IMR-90 (cell line): Measurements from ENCODE around the gene RAD51AP2. TPM values are rescaled to one million over a fixed set of nuclear protein-coding genes. Genes with fewer than 3 reads are reported as not detected.

Experiments
- ATAC-seq: fragments of 200-7000 bp; cut with Tn5 transposase; 2 replicates; pipeline ENCODE4 v1.9.1; 2020; ENCODE audit warnings: low read depth, mild to moderate bottlenecking, moderate library complexity
- BruUV-seq: library from RNA; stranded (reverse); fragments of 400-500 nt; replicated peaks from 2 replicates; lab custom pipeline; 2021; lab: Mats Ljungman, UMichigan
- CTCF ChIA-PET: fragments of 300-600 bp; formaldehyde crosslinking; extraction: SDS; loops from one replicate; lab custom pipeline; 2021; ENCODE audit warnings: antibody characterized with exemption; lab: Yijun Ruan, JAX
- POLR2A ChIA-PET: fragments of 300-600 bp; sonication (Branson Sonifier 250); formaldehyde crosslinking; loops from one replicate; lab custom pipeline; 2022; ENCODE audit warnings: antibody characterized with exemption; ENCODE audit not compliant: unreplicated experiment; lab: Charles Lee
- DNase-seq: peaks from one replicate; pipeline ENCODE4 v3.0.0; 2013
- H2AFZ ChIP-seq: replicated peaks from 2 replicates; pipeline ENCODE3; 2013; ENCODE audit warnings: low read length, mild to moderate bottlenecking; ENCODE audit not compliant: poor library complexity
- H2AK5ac ChIP-seq: 2 replicates; pipeline ENCODE4 v1.6.1; 2013; ENCODE audit warnings: low read depth, low read length, inconsistent platforms
- H2AK9ac ChIP-seq: replicated peaks from 2 replicates; pipeline ENCODE3; 2013; ENCODE audit warnings: mild to moderate bottlenecking, low read depth, low read length, moderate library complexity; ENCODE audit not compliant: poor library complexity
- H2BK120ac ChIP-seq: 2 replicates; pipeline ENCODE4 v1.6.1; 2013; ENCODE audit warnings: low read depth, low read length, inconsistent platforms
- H2BK15ac ChIP-seq: 3 replicates; pipeline ENCODE4 v1.6.1; 2013; ENCODE audit warnings: low read depth, low read length, inconsistent platforms
- H2BK20ac ChIP-seq: 2 replicates; pipeline ENCODE4 v1.6.1; 2013; ENCODE audit warnings: low read depth, mild to moderate bottlenecking, inconsistent platforms, low read length, moderate library complexity
- H2BK5ac ChIP-seq: 2 replicates; pipeline ENCODE4 v1.6.1; 2013; ENCODE audit warnings: mild to moderate bottlenecking, low read depth, low read length, inconsistent platforms; ENCODE audit not compliant: poor library complexity, severe bottlenecking
- H3K14ac ChIP-seq: replicated peaks from 2 replicates; pipeline ENCODE4 v1.6.1; 2013; ENCODE audit warnings: low read depth, low read length, inconsistent platforms
- H3K18ac ChIP-seq: 2 replicates; pipeline ENCODE4 v1.6.1; 2013; ENCODE audit warnings: low read depth, low read length, control low read depth
- H3K23ac ChIP-seq: 2 replicates; pipeline ENCODE4 v1.6.1; 2013; ENCODE audit warnings: low read depth, low read length, inconsistent platforms
- H3K27ac ChIP-seq: 2 replicates; pipeline ENCODE4 v1.5.1; 2013; ENCODE audit warnings: mild to moderate bottlenecking, control low read depth, low read length; ENCODE audit not compliant: insufficient read depth
- H3K27me3 ChIP-seq: 2 replicates; pipeline ENCODE4 v1.6.1; 2013; ENCODE audit warnings: low read length; ENCODE audit not compliant: control insufficient read depth, insufficient read depth
- H3K36me3 ChIP-seq: 2 replicates; pipeline ENCODE4 v1.6.1; 2013; ENCODE audit warnings: low read length, mixed read lengths; ENCODE audit not compliant: control insufficient read depth, insufficient read depth
- H3K4ac ChIP-seq: 2 replicates; pipeline ENCODE4 v1.6.1; 2013; ENCODE audit warnings: low read depth, low read length, inconsistent platforms
- H3K4me1 ChIP-seq: 2 replicates; pipeline ENCODE4 v1.6.1; 2013; ENCODE audit warnings: low read length, mixed read lengths; ENCODE audit not compliant: control insufficient read depth, insufficient read depth
- H3K4me2 ChIP-seq: 2 replicates; pipeline ENCODE4 v1.6.1; 2013; ENCODE audit warnings: low read depth, mild to moderate bottlenecking, control low read depth, low read length, moderate library complexity
- H3K4me3 ChIP-seq: 2 replicates; pipeline ENCODE4 v1.5.1; 2013; ENCODE audit warnings: low read depth, mild to moderate bottlenecking, control low read depth, low read length, moderate library complexity; ENCODE audit not compliant: insufficient read depth
- H3K56ac ChIP-seq: 2 replicates; pipeline ENCODE4 v1.6.1; 2013; ENCODE audit warnings: low read length, inconsistent platforms; ENCODE audit not compliant: insufficient read depth; ENCODE audit errors: extremely low read depth
- H3K79me1 ChIP-seq, 2 experiments: 2 replicates each; pipeline ENCODE4 v1.6.1; 2013; ENCODE audit warnings: low read length in 2 of 2, inconsistent platforms in 1 of 2, low read depth in 1 of 2
- H3K9ac ChIP-seq: 2 replicates; pipeline ENCODE4 v1.6.1; 2013; ENCODE audit warnings: low read depth, low read length, control low read depth
- H3K9me1 ChIP-seq: 2 replicates; pipeline ENCODE4 v1.6.1; 2013; ENCODE audit warnings: low read length, inconsistent platforms; ENCODE audit not compliant: insufficient read depth
- H3K9me3 ChIP-seq: 2 replicates; pipeline ENCODE4 v1.6.1; 2013; ENCODE audit warnings: low read length; ENCODE audit not compliant: control insufficient read depth, insufficient read depth
- H4K20me1 ChIP-seq: 2 replicates; pipeline ENCODE4 v1.6.1; 2013; ENCODE audit warnings: low read length, inconsistent platforms; ENCODE audit not compliant: insufficient read depth
- H4K5ac ChIP-seq: 2 replicates; pipeline ENCODE4 v1.6.1; 2013; ENCODE audit warnings: mild to moderate bottlenecking, low read depth, low read length, control low read depth
- H4K8ac ChIP-seq, 2 experiments: 2 replicates each; pipeline ENCODE4 v1.6.1; 2013; ENCODE audit warnings: low read depth in 2 of 2, low read length in 2 of 2, control low read depth in 1 of 2, inconsistent platforms in 1 of 2
- H4K91ac ChIP-seq: 2 replicates; pipeline ENCODE4 v1.6.1; 2013; ENCODE audit warnings: low read depth, low read length, inconsistent platforms; ENCODE audit not compliant: insufficient read depth
- BHLHE40 ChIP-seq: fragments of 150-350 bp; IDR thresholded peaks from 2 replicates; pipeline ENCODE4 v1.6.1; 2016; ENCODE audit warnings: mild to moderate bottlenecking, low read depth, low read length
- ELK1 ChIP-seq: fragments of 150-350 bp; IDR thresholded peaks from 2 replicates; pipeline ENCODE4 v1.6.1; 2016; ENCODE audit warnings: low read depth, mild to moderate bottlenecking, low read length, moderate library complexity, borderline replicate concordance
- FOS ChIP-seq: fragments of 150-350 bp; IDR thresholded peaks from 2 replicates; pipeline ENCODE4 v1.6.1; 2016; ENCODE audit warnings: low read depth, low read length
- MAZ ChIP-seq: IDR thresholded peaks from 2 replicates; pipeline ENCODE4 v1.6.1; 2012; ENCODE audit warnings: low read depth, mild to moderate bottlenecking, low read length, improper control_type of control experiment, moderate library complexity, borderline replicate concordance
- MXI1 ChIP-seq: IDR thresholded peaks from 2 replicates; pipeline ENCODE4 v1.6.1; 2012; ENCODE audit warnings: low read depth, mild to moderate bottlenecking, low read length, moderate library complexity, borderline replicate concordance
- POLR2A ChIP-seq: IDR thresholded peaks from 2 replicates; pipeline ENCODE4 v1.6.1; 2012; ENCODE audit warnings: mild to moderate bottlenecking, low read depth, low read length
- USF2 ChIP-seq: fragments of 150-350 bp; IDR thresholded peaks from 2 replicates; pipeline ENCODE4 v1.6.1; 2017; ENCODE audit warnings: mild to moderate bottlenecking, antibody characterized with exemption, low read length, low read depth
- dilution Hi-C: fragments of 300-500 bp; cut with HindIII; formaldehyde crosslinking; loops from one replicate; pipeline ENCODE4 v1.14.3; 2018; ENCODE audit warnings: low sequenced_read_pairs; ENCODE audit not compliant: unreplicated experiment
- in situ Hi-C: fragments of 300-500 bp; cut with MboI; formaldehyde crosslinking; loops from 3 replicates; pipeline ENCODE4 v1.14.3; 2019; ENCODE audit warnings: low sequenced_read_pairs, inconsistent platforms, mixed read lengths
- intact Hi-C: fragments of 100-400 bp; cut with micrococcal nuclease; formaldehyde crosslinking; loops from 2 replicates; pipeline ENCODE4 v1.10.0; 2022
- polyA plus RNA-seq, 3 experiments: library from polyadenylated mRNA; depleted of rRNA; stranded (reverse); fragments of >200 nt; gene quantifications; 2 replicates each; pipeline ENCODE4 v1.2.3, GENCODE V29; 2012; ENCODE audit warnings: low replicate concordance in 1 of 3
- total RNA-seq: library from RNA; depleted of rRNA; stranded (reverse); fragments of >200 nt; gene quantifications from 2 replicates; pipeline ENCODE4 v1.2.3, GENCODE V29; 2012

Gene RAD51AP2
- total and polyA plus RNA-seq, 2 of the 4 experiments (the other 2 are of a cell fraction) = not detected

- H3K27ac ChIP-seq = no peak overlapping the region
- H2AK5ac ChIP-seq = no peak overlapping the region
- no peak for ATAC-seq
- in situ Hi-C loops (loop anchor here (10.0 kb wide), 1 partner anchor 203 kb away; no protein-coding TSS in a partner anchor), dilution Hi-C loops (no loop called here), intact Hi-C loops (loop anchor here (1.0 to 10.0 kb wide), 2 partner anchors 199 to 363 kb away; no protein-coding TSS in a partner anchor)
- no peak overlapping the region for H3K4ac ChIP-seq
- no peaks in the 10 kb centered on the region for H3K36me3 ChIP-seq
- H3K79me1 ChIP-seq = no peaks in the 10 kb centered on the region
- no TSS peak for BruUV-seq
- no peaks in the 10 kb centered on the region for H4K20me1 ChIP-seq
- DNase-seq = no peak
- peaks cover 2% of the 10 kb centered on the region; the same call in 1 of the 2 replicates for H3K9me3 ChIP-seq
- TF ChIP-seq FOS (no peak), USF2 (no peak), ELK1 (no peak), BHLHE40 (no peak), POLR2A (no peak), MAZ (no peak), MXI1 (no peak)
- no peak overlapping the region for H4K8ac ChIP-seq
- H4K5ac ChIP-seq = no peak overlapping the region
- no peak overlapping the region for H2AFZ ChIP-seq
- H2BK15ac ChIP-seq = no peak overlapping the region
- ChIA-PET POLR2A (no interaction called here), CTCF (interaction anchor here (0.6 kb wide), 1 partner anchor 256 kb away, joined by 3 read pairs; no protein-coding TSS in a partner anchor)
- no peak overlapping the region for H4K91ac ChIP-seq
- H3K18ac ChIP-seq = no peak overlapping the region
- H2BK120ac ChIP-seq = no peak overlapping the region
- H2AK9ac ChIP-seq = no peak overlapping the region
- H3K4me2 ChIP-seq = no peak overlapping the region
- no peak overlapping the region for H2BK20ac ChIP-seq
- no peak overlapping the region for H3K9ac ChIP-seq
- H3K27me3 ChIP-seq = no peaks in the 10 kb centered on the region
- H3K4me1 ChIP-seq = no peaks in the 10 kb centered on the region
- H3K14ac ChIP-seq = no peak overlapping the region
- H2BK5ac ChIP-seq = no peak overlapping the region
- no peak overlapping the region for H3K23ac ChIP-seq
- H3K4me3 ChIP-seq = no peak overlapping the region
- H3K56ac ChIP-seq = no peak overlapping the region
- no peaks in the 10 kb centered on the region for H3K9me1 ChIP-seq
Observed at GRCh38 chr2:17471979-17472378, 46.3 kb downstream of the RAD51AP2 start.
